ENCODE measurements around the gene DHX58.

GRCh38 chr17:42111265-42111636 is 1.3 kb downstream of the DHX58 start:
- TF ChIP-seq TCF7L2 (IDR thresholded peaks at IDR 0.05; ENCODE audit: borderline replicate concordance, low read depth, low read length) (no peak), ZNF664 (tag by site-specific recombination; IDR thresholded peaks at IDR 0.05) (no peak), ZNF266 (tag by site-specific recombination; IDR thresholded peaks at IDR 0.05; ENCODE audit: low read depth) (no peak), ZNF561 (tag by site-specific recombination; IDR thresholded peaks at IDR 0.05; ENCODE audit: borderline replicate concordance) (no peak)
